ENCODE measurements around the gene KLHDC8A.
A peak's percentile ranks its signal among the peaks of the same experiment; 100 is the strongest.

The KLHDC8A gene

GRCh38 chr1:205380882-205381281 lies 24.2 kb upstream of the KLHDC8A start:
- H3K23ac ChIP-seq (ENCODE audit: low read depth, low read length, poor library complexity), result no peak overlapping the region
- WGBS, 2 donors (ENCODE audit: extremely low coverage in 2 of 2, insufficient read length in 2 of 2, insufficient replicate concordance in 1 of 2), result no CpG with 5 or more reads among the region's 2 CpGs

GRCh38 chr1:205379056-205379455 lies 22.3 kb upstream of the KLHDC8A start:
- H3K27ac ChIP-seq (replicated peaks; ENCODE audit: low read length), result no peak overlapping the region
- H3K14ac ChIP-seq (ENCODE audit: low read length), result no peak overlapping the region
- WGBS, 2 donors (ENCODE audit: extremely low coverage in 2 of 2, insufficient read length in 2 of 2, insufficient replicate concordance in 1 of 2), result no CpG with 5 or more reads among the region's 8 CpGs
- H3K9me3 ChIP-seq (replicated peaks in 1 of 2; ENCODE audit: control insufficient read depth in 2 of 2, insufficient read depth in 1 of 2, low read depth in 1 of 2, low read length in 2 of 2), result no peaks in the 10 kb centered on the region
- no peaks in the 10 kb centered on the region for H3K79me1 ChIP-seq (ENCODE audit: low read depth, low read length)
- no peak overlapping the region for H2BK5ac ChIP-seq (ENCODE audit: low read length)
- H3K18ac ChIP-seq (ENCODE audit: low read length), result no peak overlapping the region
- no peak overlapping the region for H2AFZ ChIP-seq (ENCODE audit: low read length)
- H2BK12ac ChIP-seq (ENCODE audit: low read length), result no peak overlapping the region
- peaks cover 0 to 20% (median 0%) of the 10 kb centered on the region in 3 experiments for H3K27me3 ChIP-seq (ENCODE audit: control insufficient read depth in 3 of 3, insufficient read depth in 3 of 3, low read depth in 1 of 3, low read length in 3 of 3)
- no peaks in the 10 kb centered on the region for H3K36me3 ChIP-seq (replicated peaks in 1 of 2; ENCODE audit: control insufficient read depth in 2 of 2, insufficient read depth in 2 of 2, low read length in 2 of 2)
- no peak overlapping the region for H2BK15ac ChIP-seq (ENCODE audit: low read length)
- DNase-seq (ENCODE audit: low spot score), result no peak
- no peak overlapping the region for H3K4ac ChIP-seq (ENCODE audit: low read length)
- no peak overlapping the region for H3K23ac ChIP-seq (ENCODE audit: low read depth, low read length, poor library complexity)
- no peak overlapping the region for H3K4me2 ChIP-seq (ENCODE audit: insufficient read depth, low read length, poor library complexity, severe bottlenecking)
- H2AK5ac ChIP-seq (ENCODE audit: low read depth, low read length), result no peak overlapping the region
- no peak overlapping the region for H3K4me3 ChIP-seq (ENCODE audit: low read length in 2 of 2)
- no peak overlapping the region for H2BK120ac ChIP-seq (ENCODE audit: low read depth, low read length)
- H4K91ac ChIP-seq (ENCODE audit: low read depth, low read length, poor library complexity), result no peak overlapping the region
- H4K8ac ChIP-seq (ENCODE audit: low read depth, low read length), result no peak overlapping the region
- H3K9ac ChIP-seq (ENCODE audit: low read depth, low read length, poor library complexity), result no peak overlapping the region
- H3K4me1 ChIP-seq (ENCODE audit: control insufficient read depth in 2 of 2, insufficient read depth in 1 of 2, low read depth in 1 of 2, low read length in 2 of 2), result peaks cover 0 to 16% of the 10 kb centered on the region in 2 donors

More at GRCh38 chr1:205380882-205381281, 24.2 kb upstream of the KLHDC8A start:
- Histone ChIP-seq H4K91ac (ENCODE audit: low read depth, low read length, poor library complexity) (no peak overlapping the region), H3K27ac (replicated peaks; ENCODE audit: low read length) (no peak overlapping the region), H3K4me2 (ENCODE audit: insufficient read depth, low read length, poor library complexity, severe bottlenecking) (no peak overlapping the region), H3K9ac (ENCODE audit: low read depth, low read length, poor library complexity) (no peak overlapping the region), H3K14ac (ENCODE audit: low read length) (no peak overlapping the region), H3K4ac (ENCODE audit: low read length) (no peak overlapping the region), H2BK120ac (ENCODE audit: low read depth, low read length) (no peak overlapping the region), H2AFZ (ENCODE audit: low read length) (no peak overlapping the region), H2BK15ac (ENCODE audit: low read length) (no peak overlapping the region), H3K9me3 (replicated peaks in 1 of 2; ENCODE audit: control insufficient read depth in 2 of 2, insufficient read depth in 1 of 2, low read depth in 1 of 2, low read length in 2 of 2) (no peaks in the 10 kb centered on the region), H2AK5ac (ENCODE audit: low read depth, low read length) (no peak overlapping the region), H3K4me3 (ENCODE audit: low read length in 2 of 2) (no peak overlapping the region), H3K4me1 (ENCODE audit: control insufficient read depth in 2 of 2, insufficient read depth in 1 of 2, low read depth in 1 of 2, low read length in 2 of 2) (peaks cover 0 to 8% of the 10 kb centered on the region in 2 donors), H2BK12ac (ENCODE audit: low read length) (no peak overlapping the region), H3K18ac (ENCODE audit: low read length) (no peak overlapping the region), H4K8ac (ENCODE audit: low read depth, low read length) (no peak overlapping the region), H3K27me3 (ENCODE audit: control insufficient read depth in 3 of 3, insufficient read depth in 3 of 3, low read depth in 1 of 3, low read length in 3 of 3) (peaks cover 0 to 15% (median 0%) of the 10 kb centered on the region in 3 experiments), H3K36me3 (replicated peaks in 1 of 2; ENCODE audit: control insufficient read depth in 2 of 2, insufficient read depth in 2 of 2, low read length in 2 of 2) (no peaks in the 10 kb centered on the region), H3K79me1 (ENCODE audit: low read depth, low read length) (no peaks in the 10 kb centered on the region), H2BK5ac (ENCODE audit: low read length) (no peak overlapping the region)
- DNase-seq (ENCODE audit: low spot score), result no peak

GRCh38 chr1:205377355-205377754 lies 20.6 kb upstream of the KLHDC8A start:
- peaks cover 8 to 25% of the 10 kb centered on the region in 2 donors for H3K4me1 ChIP-seq (ENCODE audit: control insufficient read depth in 2 of 2, insufficient read depth in 1 of 2, low read depth in 1 of 2, low read length in 2 of 2)
- no peak overlapping the region for H2BK15ac ChIP-seq (ENCODE audit: low read length)
- H3K27me3 ChIP-seq (ENCODE audit: control insufficient read depth in 3 of 3, insufficient read depth in 3 of 3, low read depth in 1 of 3, low read length in 3 of 3), result peaks cover 0 to 35% (median 0%) of the 10 kb centered on the region in 3 experiments
- H3K9me3 ChIP-seq (replicated peaks in 1 of 2; ENCODE audit: control insufficient read depth in 2 of 2, insufficient read depth in 1 of 2, low read depth in 1 of 2, low read length in 2 of 2), result no peaks in the 10 kb centered on the region
- no peak for DNase-seq (ENCODE audit: low spot score)
- no peaks in the 10 kb centered on the region for H3K79me1 ChIP-seq (ENCODE audit: low read depth, low read length)
- no peak overlapping the region for H3K9ac ChIP-seq (ENCODE audit: low read depth, low read length, poor library complexity)
- no peak overlapping the region for H2AK5ac ChIP-seq (ENCODE audit: low read depth, low read length)
- no peak overlapping the region for H3K4ac ChIP-seq (ENCODE audit: low read length)
- no peak overlapping the region for H3K23ac ChIP-seq (ENCODE audit: low read depth, low read length, poor library complexity)
- WGBS, 2 donors (ENCODE audit: extremely low coverage in 2 of 2, insufficient read length in 2 of 2, insufficient replicate concordance in 1 of 2), result no CpG with 5 or more reads among the region's 3 CpGs
- no peak overlapping the region for H3K18ac ChIP-seq (ENCODE audit: low read length)
- no peak overlapping the region for H3K4me2 ChIP-seq (ENCODE audit: insufficient read depth, low read length, poor library complexity, severe bottlenecking)
- no peak overlapping the region for H3K14ac ChIP-seq (ENCODE audit: low read length)
- H4K91ac ChIP-seq (ENCODE audit: low read depth, low read length, poor library complexity), result no peak overlapping the region
- H2BK5ac ChIP-seq (ENCODE audit: low read length), result no peak overlapping the region
- H3K36me3 ChIP-seq (replicated peaks in 1 of 2; ENCODE audit: control insufficient read depth in 2 of 2, insufficient read depth in 2 of 2, low read length in 2 of 2), result no peaks in the 10 kb centered on the region
- H3K27ac ChIP-seq (replicated peaks; ENCODE audit: low read length), result no peak overlapping the region
- H2BK12ac ChIP-seq (ENCODE audit: low read length), result no peak overlapping the region
- H2BK120ac ChIP-seq (ENCODE audit: low read depth, low read length), result no peak overlapping the region
- no peak overlapping the region for H3K4me3 ChIP-seq (ENCODE audit: low read length in 2 of 2)
- no peak overlapping the region for H2AFZ ChIP-seq (ENCODE audit: low read length)
- H4K8ac ChIP-seq (ENCODE audit: low read depth, low read length), result no peak overlapping the region

GRCh38 chr1:205376739-205377138 lies 20.0 kb upstream of the KLHDC8A start:
- Histone ChIP-seq H3K27me3 (ENCODE audit: control insufficient read depth in 3 of 3, insufficient read depth in 3 of 3, low read depth in 1 of 3, low read length in 3 of 3) (peaks cover 0 to 39% (median 0%) of the 10 kb centered on the region in 3 experiments), H3K23ac (ENCODE audit: low read depth, low read length, poor library complexity) (no peak overlapping the region), H3K36me3 (replicated peaks in 1 of 2; ENCODE audit: control insufficient read depth in 2 of 2, insufficient read depth in 2 of 2, low read length in 2 of 2) (no peaks in the 10 kb centered on the region), H3K9me3 (replicated peaks in 1 of 2; ENCODE audit: control insufficient read depth in 2 of 2, insufficient read depth in 1 of 2, low read depth in 1 of 2, low read length in 2 of 2) (no peaks in the 10 kb centered on the region), H3K4me2 (ENCODE audit: insufficient read depth, low read length, poor library complexity, severe bottlenecking) (no peak overlapping the region), H3K18ac (ENCODE audit: low read length) (no peak overlapping the region), H3K14ac (ENCODE audit: low read length) (no peak overlapping the region), H2AK5ac (ENCODE audit: low read depth, low read length) (no peak overlapping the region), H4K8ac (ENCODE audit: low read depth, low read length) (no peak overlapping the region), H3K4ac (ENCODE audit: low read length) (no peak overlapping the region), H2BK120ac (ENCODE audit: low read depth, low read length) (no peak overlapping the region), H2BK5ac (ENCODE audit: low read length) (no peak overlapping the region), H2BK15ac (ENCODE audit: low read length) (no peak overlapping the region), H2BK12ac (ENCODE audit: low read length) (no peak overlapping the region), H3K4me3 (ENCODE audit: low read length in 2 of 2) (no peak overlapping the region), H2AFZ (ENCODE audit: low read length) (no peak overlapping the region), H3K27ac (replicated peaks; ENCODE audit: low read length) (peak overlapping the region; percentile 34), H4K91ac (ENCODE audit: low read depth, low read length, poor library complexity) (no peak overlapping the region), H3K9ac (ENCODE audit: low read depth, low read length, poor library complexity) (no peak overlapping the region), H3K79me1 (ENCODE audit: low read depth, low read length) (no peaks in the 10 kb centered on the region), H3K4me1 (ENCODE audit: control insufficient read depth in 2 of 2, insufficient read depth in 1 of 2, low read depth in 1 of 2, low read length in 2 of 2) (peaks cover 8 to 27% of the 10 kb centered on the region in 2 donors)
- no CpG with 5 or more reads among the region's 4 CpGs for WGBS, 2 donors (ENCODE audit: extremely low coverage in 2 of 2, insufficient read length in 2 of 2, insufficient replicate concordance in 1 of 2)
- no peak for DNase-seq (ENCODE audit: low spot score)

Measured in neuronal stem cell (in vitro differentiated cells).